ENCODE results near the gene MESP2.
"Not testable (repeated sequence)": the region's sequence is repeated elsewhere in the genome, so short reads cannot be mapped to it uniquely, and the experiment has no call there.

The MESP2 gene

GRCh38 chr15:89781891-89782618, 5.9 kb downstream of the MESP2 start:
- no peak for DNase-seq

- DNase-seq, result not testable (repeated sequence)
Observed at GRCh38 chr15:89782619-89782950, 6.5 kb downstream of the MESP2 start.

DNA sequence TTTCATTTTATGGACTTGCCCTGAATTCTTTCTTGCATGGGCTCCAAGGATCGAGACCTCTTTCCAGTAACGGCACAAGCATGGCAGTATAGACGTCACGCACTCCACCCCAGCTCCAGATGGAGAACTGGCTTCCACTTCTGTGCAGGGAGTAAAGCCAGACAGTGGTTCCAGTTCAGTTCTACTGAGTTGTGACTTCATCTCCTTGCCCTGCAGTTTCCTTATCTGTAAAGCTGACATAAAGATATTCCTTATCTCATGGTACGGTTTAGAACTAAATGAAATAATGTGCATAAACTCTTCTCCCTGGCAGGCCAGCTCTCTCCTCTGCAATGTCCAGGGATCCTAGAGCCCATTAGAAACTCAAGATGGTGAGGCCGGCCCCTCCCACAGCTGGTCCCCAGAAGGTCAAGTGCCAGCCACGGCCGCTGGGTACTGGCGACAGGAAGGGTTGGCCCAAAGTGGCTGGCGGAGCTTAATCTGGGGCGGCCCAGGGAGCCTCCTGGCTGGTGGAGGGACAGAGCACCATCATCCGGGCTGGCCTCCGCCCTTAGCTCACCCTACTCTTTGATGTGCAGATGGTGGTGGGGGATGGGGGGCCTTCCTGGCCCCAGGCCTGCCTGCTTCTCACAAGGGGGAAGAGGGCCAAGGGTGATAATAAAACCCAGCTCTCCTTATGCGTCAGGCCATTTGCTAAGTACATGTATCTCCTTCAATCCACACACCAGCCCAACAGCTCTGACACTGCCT, 7.2 kb downstream of the MESP2 start:
- no peak for DNase-seq

GRCh38 chr15:89783861-89784685, 7.9 kb downstream of the MESP2 start:
- no peak for DNase-seq

DNA sequence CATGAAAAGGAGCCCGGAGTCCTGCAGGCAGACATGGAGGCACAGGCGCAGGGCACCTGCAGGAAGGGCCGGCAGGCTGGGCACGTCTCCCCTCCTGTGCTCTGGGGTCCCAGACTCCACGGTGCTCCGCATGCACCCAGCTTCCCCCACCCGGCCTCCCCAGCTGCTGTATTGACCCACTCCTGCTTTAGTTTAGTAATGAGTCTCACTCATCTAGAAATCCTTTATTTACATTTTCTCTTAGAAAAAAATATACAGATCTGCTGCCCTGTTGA, 8.5 kb downstream of the MESP2 start:
- no peak for DNase-seq

DNA sequence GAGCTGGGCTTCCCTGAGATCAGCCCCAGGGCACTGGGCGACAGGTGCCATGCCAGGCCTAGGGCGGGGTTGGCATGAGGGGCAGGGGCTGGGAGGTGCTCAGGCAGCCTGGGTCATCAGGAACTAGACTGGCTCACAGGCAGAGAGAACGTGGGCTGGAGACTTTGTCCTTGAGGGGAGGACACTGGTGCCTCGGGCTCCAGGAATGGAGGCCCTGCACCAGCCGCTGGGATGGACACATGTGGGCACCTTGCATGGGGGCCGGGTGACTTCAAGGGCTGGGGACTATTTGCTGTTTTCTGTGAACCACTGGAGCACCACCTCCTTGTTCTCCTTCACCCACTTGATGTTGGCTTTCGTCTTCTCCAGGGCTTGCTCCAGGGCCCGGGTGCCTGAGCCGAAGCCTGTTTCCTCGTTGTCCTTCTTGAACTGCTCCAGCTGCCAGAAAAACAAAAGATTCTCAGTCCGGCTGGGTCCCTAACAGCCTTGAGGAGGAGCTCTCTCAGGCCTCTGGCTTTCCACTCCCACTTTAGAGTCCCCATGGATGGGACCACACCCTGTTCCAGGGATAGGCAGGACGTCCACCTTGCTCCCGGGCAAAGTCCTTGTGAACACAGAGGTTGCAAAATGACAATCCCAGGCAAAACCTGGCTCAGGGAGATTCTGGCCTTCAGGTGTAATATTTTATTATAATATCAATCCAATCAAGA, 9.1 kb downstream of the MESP2 start:
- DNase-seq, result no peak

GRCh38 chr15:89785774-89786140, 9.6 kb downstream of the MESP2 start:
- DNase-seq, result no peak

DNA sequence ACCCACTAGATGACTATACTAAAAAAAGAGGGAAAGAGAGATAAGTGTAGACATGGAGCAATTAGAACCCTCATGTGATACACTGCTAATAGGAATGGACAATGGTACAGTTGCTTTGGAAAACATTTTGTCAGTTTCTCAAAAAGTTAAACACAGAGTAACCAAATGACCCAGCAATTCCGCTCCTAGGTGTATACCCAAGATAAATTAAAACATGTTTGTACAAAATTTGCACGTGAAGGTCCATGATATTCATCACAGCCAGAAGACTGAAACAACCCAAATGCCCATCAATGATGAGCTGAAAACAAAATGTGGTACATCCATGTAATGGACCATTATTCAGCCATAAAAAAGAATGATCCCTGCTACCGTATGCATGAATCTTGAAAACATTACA, 11.8 kb downstream of the MESP2 start:
- DNase-seq, result no peak

GRCh38 chr15:89788585-89788984, 12.5 kb downstream of the MESP2 start:
- DNase-seq, result not testable (repeated sequence)

DNA sequence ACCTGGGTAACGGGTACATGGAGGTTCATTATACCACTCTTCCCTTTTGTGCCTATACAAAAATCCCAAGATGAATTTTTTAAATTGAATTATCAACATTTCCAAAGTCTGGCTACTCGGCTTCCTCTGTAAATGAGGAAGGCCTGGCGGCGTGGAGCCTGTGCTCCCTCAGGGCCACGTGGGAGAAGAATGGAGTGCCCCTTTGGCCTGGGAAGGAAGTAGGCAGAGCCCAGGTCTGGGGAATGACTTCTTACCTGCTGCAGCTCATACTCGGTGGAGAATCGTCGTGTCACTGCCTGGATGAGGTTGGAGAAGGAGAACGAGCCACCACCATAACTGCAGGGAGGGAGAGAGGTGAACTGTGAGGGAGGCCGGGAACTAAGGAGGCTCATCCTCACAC, 14.1 kb downstream of the MESP2 start:
- no peak for DNase-seq

DNA sequence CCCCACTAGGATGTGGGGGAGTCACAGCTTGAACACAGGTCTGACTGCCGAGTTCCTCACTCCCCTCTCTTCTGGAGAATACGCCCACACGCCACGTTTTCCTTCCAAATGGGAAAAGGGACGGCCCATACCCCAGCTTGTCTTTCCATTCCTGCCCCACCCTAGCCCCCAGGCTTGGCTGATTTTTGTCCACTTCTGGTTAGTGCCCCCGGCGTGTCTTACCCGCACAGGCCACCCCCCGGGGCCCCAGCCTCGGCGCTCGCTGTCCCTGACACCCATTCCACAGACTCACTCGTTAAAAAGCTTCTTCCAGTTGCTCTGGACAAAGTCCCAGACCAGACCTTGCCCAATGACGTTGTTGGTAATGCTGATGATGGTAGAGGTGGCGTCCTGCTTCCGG, 14.5 kb downstream of the MESP2 start:
- no peak for DNase-seq

- DNase-seq, result no peak
Observed at GRCh38 chr15:89792106-89792805, 16.1 kb downstream of the MESP2 start.

DNA sequence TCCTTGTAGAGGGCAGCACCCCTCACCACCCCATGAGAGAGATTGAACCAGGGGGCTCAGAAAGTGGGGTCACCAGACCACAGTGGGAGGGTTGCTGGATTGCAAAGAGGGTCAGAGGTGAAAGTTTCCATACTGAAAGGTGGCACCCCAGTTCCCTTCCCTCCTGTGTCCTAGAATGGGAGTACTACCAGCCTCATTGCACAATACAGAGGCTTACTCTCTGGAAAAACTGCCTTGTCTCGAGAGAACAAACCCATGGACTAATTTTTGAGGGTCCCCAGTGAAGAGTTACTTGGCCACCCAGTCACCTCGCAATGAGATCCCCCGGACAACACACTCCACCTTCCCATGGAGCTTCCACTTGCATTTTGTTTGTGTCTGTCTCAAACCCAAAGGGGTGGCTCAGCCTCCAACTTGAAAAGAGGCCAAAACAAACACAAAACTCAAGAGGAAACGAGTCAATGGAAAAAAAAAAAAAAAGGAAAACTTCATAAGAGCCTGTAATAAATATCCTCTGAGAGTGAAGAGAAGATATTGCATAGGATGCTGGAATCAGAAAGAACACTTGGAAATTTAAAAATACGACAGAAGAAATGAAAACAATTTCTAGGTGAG, 18.6 kb downstream of the MESP2 start:
- DNase-seq, result no peak

DNA sequence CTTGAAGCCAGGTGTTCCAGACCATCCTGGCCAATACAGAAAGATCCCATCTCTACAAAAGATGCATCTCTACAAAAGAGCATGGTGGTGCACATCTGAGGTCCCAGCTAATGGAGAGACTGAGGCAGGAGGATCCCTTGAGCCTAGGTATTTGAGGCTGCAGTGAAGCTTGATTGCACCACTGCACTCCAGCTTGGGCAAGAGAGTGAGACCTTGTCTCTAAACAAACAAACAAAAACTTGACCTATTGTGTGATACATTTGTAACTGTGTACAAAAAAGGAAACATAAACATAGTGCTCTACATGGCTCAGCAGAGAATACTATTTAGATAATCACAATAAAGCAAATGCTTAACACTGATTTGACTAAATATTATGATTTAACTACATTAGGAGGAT, 19.9 kb downstream of the MESP2 start:
- DNase-seq, result no peak

- no peak for DNase-seq
Observed at GRCh38 chr15:89797678-89798201, 21.6 kb downstream of the MESP2 start.

DNA sequence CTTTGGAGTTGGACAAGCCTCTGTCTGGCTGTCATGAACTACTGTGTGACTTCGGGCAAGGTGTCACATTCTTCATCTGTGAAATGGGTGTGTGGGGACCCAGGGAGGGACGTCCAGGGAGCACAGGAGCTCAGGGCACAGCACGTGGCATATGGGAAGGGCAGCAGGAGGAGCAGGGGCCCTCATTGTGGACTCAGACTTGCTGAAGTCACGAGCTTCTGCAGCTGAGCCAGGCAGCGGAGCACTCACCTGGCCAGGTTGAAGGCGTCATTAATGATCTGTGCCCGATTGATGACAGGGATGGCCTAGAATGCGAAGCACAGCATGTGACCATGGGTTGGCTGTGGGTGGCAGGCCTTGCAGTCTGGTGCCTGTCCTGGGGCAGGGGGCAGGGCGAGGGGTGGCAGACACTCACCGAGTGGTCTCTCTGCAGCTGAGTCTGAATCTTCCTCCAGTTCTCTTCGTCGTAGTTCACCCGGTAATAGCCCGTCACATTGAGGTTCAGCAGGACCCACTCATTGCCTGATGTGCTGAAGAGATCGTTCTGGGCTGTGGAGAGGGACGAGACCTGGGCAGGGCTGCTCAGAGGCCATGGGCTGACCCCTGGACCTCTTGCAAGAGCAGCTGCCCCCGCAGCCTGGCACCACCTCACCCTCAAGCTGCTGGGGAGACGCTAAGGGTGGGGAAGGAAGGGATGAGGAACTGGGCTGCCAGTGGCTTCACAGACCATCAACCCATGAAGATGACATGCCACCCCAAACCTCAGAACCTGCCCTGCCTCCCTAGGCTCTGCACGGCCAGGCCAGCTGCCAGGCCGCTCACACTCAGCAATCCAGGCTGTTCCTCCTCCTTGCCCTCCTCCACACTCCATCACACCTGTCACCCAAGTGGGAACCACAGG, 23.1 kb downstream of the MESP2 start:
- DNase-seq, result no peak

GRCh38 chr15:89799918-89800498, 23.9 kb downstream of the MESP2 start:
- no peak for DNase-seq

DNA sequence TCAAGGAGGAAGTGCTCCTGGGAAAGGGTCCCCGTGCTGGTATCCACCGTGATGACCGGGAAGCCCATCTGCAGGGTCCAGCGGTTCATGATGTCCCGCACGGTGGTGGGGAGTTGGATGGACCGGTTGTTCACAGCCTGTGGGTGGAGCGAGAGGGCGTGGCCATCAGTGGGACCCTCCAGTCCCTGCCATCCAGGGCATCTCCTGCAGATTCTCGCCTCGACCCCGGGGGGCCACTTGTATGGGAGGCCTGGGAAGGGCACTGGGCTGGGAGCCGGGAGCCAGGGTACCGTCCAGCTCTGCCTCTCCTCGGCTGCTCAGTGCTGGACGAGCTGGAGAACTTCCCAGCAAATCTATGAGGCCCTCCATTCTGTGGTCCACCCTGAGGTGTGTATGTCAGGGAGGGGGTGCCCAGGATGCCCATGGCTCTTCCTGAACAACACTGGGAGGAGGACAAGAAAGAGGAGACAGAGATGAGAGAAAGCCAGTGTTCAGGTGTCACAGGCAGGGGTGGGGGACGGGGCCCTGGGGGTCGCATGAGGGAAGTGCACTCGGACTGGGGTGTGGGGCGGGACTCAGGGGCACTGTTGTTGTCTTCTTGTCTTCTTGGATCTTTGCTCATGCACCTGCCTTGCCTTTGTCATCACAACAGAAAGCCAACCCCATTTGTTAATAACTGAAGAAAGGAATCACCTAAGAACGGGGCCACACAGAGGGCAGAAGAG, 25.5 kb downstream of the MESP2 start:
- DNase-seq, result no peak

- no peak for DNase-seq
Observed at GRCh38 chr15:89802231-89802928, 26.2 kb downstream of the MESP2 start.

Measured in right hindlimb (tissue), 1 donor.